WTC11 (cell line): ENCODE data around the gene OLFML2B. TPM values are rescaled to one million over a fixed set of nuclear protein-coding genes. Genes with fewer than 3 reads are reported as not detected.

Experiments used
- ATAC-seq: fragments of 200-7000 bp; cut with Tn5 transposase; 2 replicates; pipeline ENCODE4 v1.10.0; 2021; ENCODE audit warnings: mild to moderate bottlenecking, moderate library complexity
- CTCF ChIA-PET: fragments of 300-600 bp; sonication (Branson Sonifier 250); formaldehyde crosslinking; loops from one replicate; lab custom pipeline; 2021; ENCODE audit warnings: antibody characterized with exemption; lab: Charles Lee
- POLR2A ChIA-PET: fragments of 350-600 bp; sonication (Branson Sonifier 250); formaldehyde crosslinking; loops from one replicate; lab custom pipeline; 2021; ENCODE audit warnings: antibody characterized with exemption; lab: Charles Lee
- DNase-seq: peaks from one replicate; pipeline ENCODE4 v3.0.0; 2021; ENCODE audit warnings: low spot score
- H3K27ac Mint-ChIP-seq: 2 replicates; pipeline ENCODE4 v1.8.0; 2021; ENCODE audit warnings: mixed read lengths
- H3K27me3 Mint-ChIP-seq: 2 replicates; pipeline ENCODE4 v1.8.0; 2021; ENCODE audit warnings: low read depth, mild to moderate bottlenecking, moderate library complexity, mixed read lengths
- H3K36me3 Mint-ChIP-seq: 2 replicates; pipeline ENCODE4 v1.8.0; 2021; ENCODE audit warnings: mixed read lengths
- H3K4me1 Mint-ChIP-seq: 2 replicates; pipeline ENCODE4 v1.8.0; 2022; ENCODE audit warnings: mixed read lengths
- H3K4me3 Mint-ChIP-seq: 2 replicates; pipeline ENCODE4 v1.8.0; 2021; ENCODE audit warnings: mild to moderate bottlenecking, moderate library complexity, mixed read lengths
- H3K9me3 Mint-ChIP-seq: 2 replicates; pipeline ENCODE4 v1.8.0; 2021; ENCODE audit warnings: mixed read lengths
- ATF6 ChIP-seq: sonication (generic); formaldehyde crosslinking; IDR thresholded peaks from 2 replicates; pipeline ENCODE4 v1.8.1; 2023; ENCODE audit warnings: mild to moderate bottlenecking, missing genetic modification reagents
- CDX4 ChIP-seq: fragments of 250-450 bp; sonication (Bioruptor Pico); IDR thresholded peaks from 2 replicates; pipeline ENCODE4 v1.9.0; 2021; ENCODE audit warnings: moderate library complexity, mild to moderate bottlenecking, inconsistent platforms, borderline replicate concordance
- CREM ChIP-seq: sonication (generic); formaldehyde crosslinking; IDR thresholded peaks from 2 replicates; pipeline ENCODE4 v1.8.1; 2022; ENCODE audit warnings: mild to moderate bottlenecking, missing genetic modification reagents, moderate library complexity
- ELF4 ChIP-seq: sonication (generic); formaldehyde crosslinking; IDR thresholded peaks from 2 replicates; pipeline ENCODE4 v1.8.1; 2022; ENCODE audit warnings: low read depth, mild to moderate bottlenecking, moderate library complexity, missing genetic modification reagents
- EMX1 ChIP-seq: fragments of 250-450 bp; sonication (Bioruptor Pico); IDR thresholded peaks from 2 replicates; pipeline ENCODE4 v1.8.0; 2021; ENCODE audit warnings: mild to moderate bottlenecking
- ETV6 ChIP-seq: sonication (generic); formaldehyde crosslinking; IDR thresholded peaks from 2 replicates; pipeline ENCODE4 v1.8.1; 2022; ENCODE audit warnings: mild to moderate bottlenecking, missing genetic modification reagents
- FOXP1 ChIP-seq: sonication (generic); formaldehyde crosslinking; IDR thresholded peaks from 2 replicates; pipeline ENCODE4 v1.8.0; 2022; ENCODE audit warnings: missing genetic modification reagents, mild to moderate bottlenecking, moderate library complexity, borderline replicate concordance
- GABPB1 ChIP-seq: sonication (generic); formaldehyde crosslinking; IDR thresholded peaks from 2 replicates; pipeline ENCODE4 v1.8.1; 2023; ENCODE audit warnings: mild to moderate bottlenecking, missing genetic modification reagents
- IRF2 ChIP-seq: sonication (generic); formaldehyde crosslinking; IDR thresholded peaks from 2 replicates; pipeline ENCODE4 v1.8.0; 2022; ENCODE audit warnings: low read depth, missing genetic modification reagents, borderline replicate concordance
- JAZF1 ChIP-seq: fragments of 250-450 bp; sonication (Bioruptor Pico); IDR thresholded peaks from 2 replicates; pipeline ENCODE4 v1.9.0; 2021; ENCODE audit warnings: moderate library complexity, mild to moderate bottlenecking, inconsistent platforms
- JUN ChIP-seq: sonication (generic); formaldehyde crosslinking; IDR thresholded peaks from 2 replicates; pipeline ENCODE4 v1.8.0; 2023; ENCODE audit warnings: mild to moderate bottlenecking, missing genetic modification reagents
- MLX ChIP-seq: sonication (generic); formaldehyde crosslinking; IDR thresholded peaks from 2 replicates; pipeline ENCODE4 v1.8.1; 2023; ENCODE audit warnings: mild to moderate bottlenecking, missing genetic modification reagents, moderate library complexity
- NFATC4 ChIP-seq: fragments of 250-450 bp; sonication (Bioruptor Pico); IDR thresholded peaks from 2 replicates; pipeline ENCODE4 v1.9.0; 2021; ENCODE audit warnings: mild to moderate bottlenecking
- PREB ChIP-seq: sonication (generic); formaldehyde crosslinking; IDR thresholded peaks from 2 replicates; pipeline ENCODE4 v1.8.1; 2022; ENCODE audit warnings: mild to moderate bottlenecking, missing genetic modification reagents, moderate library complexity, borderline replicate concordance
- PRRX2 ChIP-seq: fragments of 250-450 bp; sonication (Bioruptor Pico); IDR thresholded peaks from 2 replicates; pipeline ENCODE4 v1.8.0; 2021; ENCODE audit warnings: mild to moderate bottlenecking
- SMAD3 ChIP-seq: sonication (generic); formaldehyde crosslinking; IDR thresholded peaks from 2 replicates; pipeline ENCODE4 v1.8.0; 2022; ENCODE audit warnings: missing genetic modification reagents, mild to moderate bottlenecking, borderline replicate concordance
- SP1 ChIP-seq: sonication (generic); formaldehyde crosslinking; conservative IDR thresholded peaks from 2 replicates; pipeline ENCODE4 v1.8.1; 2022; ENCODE audit warnings: missing genetic modification reagents
- TEAD1 ChIP-seq: sonication (generic); formaldehyde crosslinking; IDR thresholded peaks from 2 replicates; pipeline ENCODE4 v1.8.0; 2022; ENCODE audit warnings: mild to moderate bottlenecking, missing genetic modification reagents
- ZBTB43 ChIP-seq: sonication (generic); formaldehyde crosslinking; IDR thresholded peaks from 2 replicates; pipeline ENCODE4 v1.8.1; 2023; ENCODE audit warnings: mild to moderate bottlenecking, missing genetic modification reagents
- ZMAT4 ChIP-seq: fragments of 250-450 bp; sonication (Bioruptor Pico); IDR thresholded peaks from 2 replicates; pipeline ENCODE4 v1.9.0; 2021; ENCODE audit warnings: mild to moderate bottlenecking
- ZNF219 ChIP-seq: sonication (generic); formaldehyde crosslinking; IDR thresholded peaks from 2 replicates; pipeline ENCODE4 v1.8.0; 2023; ENCODE audit warnings: missing genetic modification reagents, mild to moderate bottlenecking, borderline replicate concordance
- ZNF232 ChIP-seq: sonication (generic); formaldehyde crosslinking; IDR thresholded peaks from 2 replicates; pipeline ENCODE4 v1.8.0; 2022; ENCODE audit warnings: mild to moderate bottlenecking, missing genetic modification reagents
- ZNF423 ChIP-seq: fragments of 250-450 bp; sonication (Bioruptor Pico); IDR thresholded peaks from 2 replicates; pipeline ENCODE4 v2.1.2; 2022; ENCODE audit warnings: mild to moderate bottlenecking, moderate library complexity
- ZNF425 ChIP-seq: fragments of 250-450 bp; sonication (Bioruptor Pico); conservative IDR thresholded peaks from 2 replicates; pipeline ENCODE4 v1.9.0; 2021; ENCODE audit warnings: mild to moderate bottlenecking
- ZNF512 ChIP-seq: sonication (generic); formaldehyde crosslinking; IDR thresholded peaks from 2 replicates; pipeline ENCODE4 v1.8.1; 2022; ENCODE audit warnings: missing genetic modification reagents, borderline replicate concordance
- total RNA-seq: library from RNA; stranded (reverse); gene quantifications from 3 replicates; pipeline ENCODE4 v1.2.3, GENCODE V29; 2021

Gene OLFML2B
- total RNA-seq, 1 experiment from 2014 or later: 4.9 TPM

GRCh38 chr1:162003061-162003829 lies 20.4 kb downstream of the OLFML2B start:
- Mint-ChIP-seq H3K36me3 (no peaks in the 10 kb centered on the region), H3K9me3 (no peaks in the 10 kb centered on the region), H3K27me3 (no peaks in the 10 kb centered on the region), H3K4me1 (peaks cover 11% of the 10 kb centered on the region), H3K4me3 (no peak overlapping the region), H3K27ac (no peak overlapping the region)
- DNase-seq: no peak
- no peak for ATAC-seq
- ChIA-PET CTCF (interaction anchor here (0.8 to 1.8 kb wide), 2 partner anchors 11 to 34 kb away, joined by 3 to 4 read pairs; no protein-coding TSS in a partner anchor), POLR2A (no interaction called here)
- TF ChIP-seq ATF6: no peak
- no peak for TF ChIP-seq MLX
- no peak for TF ChIP-seq NFATC4 (CRISPR knock-in tag)
- TF ChIP-seq FOXP1 (CRISPR knock-in tag): no peak
- TF ChIP-seq IRF2 (CRISPR knock-in tag): no peak
- no peak for TF ChIP-seq SP1 (CRISPR knock-in tag)
- no peak for TF ChIP-seq ETV6 (CRISPR knock-in tag)
- no peak for TF ChIP-seq ELF4 (CRISPR knock-in tag)
- TF ChIP-seq GABPB1 (CRISPR knock-in tag): no peak
- TF ChIP-seq PREB: no peak
- TF ChIP-seq SMAD3: no peak
- TF ChIP-seq PRRX2 (CRISPR knock-in tag): no peak
- no peak for TF ChIP-seq ZNF232 (CRISPR knock-in tag)

GRCh38 chr1:162000053-162000420 lies 23.6 kb downstream of the OLFML2B start:
- no peaks in the 10 kb centered on the region for H3K36me3 Mint-ChIP-seq
- no peaks in the 10 kb centered on the region for H3K27me3 Mint-ChIP-seq
- no peak overlapping the region for H3K4me3 Mint-ChIP-seq
- H3K27ac Mint-ChIP-seq: no peak overlapping the region
- H3K9me3 Mint-ChIP-seq: no peaks in the 10 kb centered on the region
- ATAC-seq: no peak
- peaks cover 5% of the 10 kb centered on the region for H3K4me1 Mint-ChIP-seq
- no peak for DNase-seq
- ChIA-PET CTCF (interaction anchor here (1.1 kb wide), 1 partner anchor 208 kb away, joined by 3 read pairs; no protein-coding TSS in a partner anchor), POLR2A (no interaction called here)
- TF ChIP-seq JUN (CRISPR knock-in tag): no peak
- TF ChIP-seq ZNF512 (CRISPR knock-in tag): no peak
- no peak for TF ChIP-seq ZNF423 (CRISPR knock-in tag)
- no peak for TF ChIP-seq IRF2 (CRISPR knock-in tag)
- TF ChIP-seq ZMAT4 (CRISPR knock-in tag): no peak
- no peak for TF ChIP-seq CDX4 (CRISPR knock-in tag)
- TF ChIP-seq JAZF1 (CRISPR knock-in tag): no peak
- no peak for TF ChIP-seq PRRX2 (CRISPR knock-in tag)
- no peak for TF ChIP-seq ZNF219 (CRISPR knock-in tag)
- no peak for TF ChIP-seq TEAD1 (CRISPR knock-in tag)
- no peak for TF ChIP-seq EMX1 (CRISPR knock-in tag)
- no peak for TF ChIP-seq ZBTB43
- TF ChIP-seq ZNF425 (CRISPR knock-in tag): no peak
- no peak for TF ChIP-seq CREM (CRISPR knock-in tag)
